NCI-H524 (cell line): ENCODE results near the gene VAV2.
"Not testable (repeated sequence)": the region's sequence is repeated elsewhere in the genome, so short reads cannot be mapped to it uniquely, and the experiment has no call there.

ENCODE experiments used
- DNase-seq, 2 experiments: peaks; one replicate each; lab custom pipeline; 2025; lab: John Stamatoyannopoulos, UW

Gene VAV2

GRCh38 chr9:133996531-133997520 is 4.7 kb upstream of the VAV2 start:
- no peak for DNase-seq

- peak; percentile 43 to 82 for DNase-seq
Observed at GRCh38 chr9:133995012-133995896, 3.1 kb upstream of the VAV2 start.

GRCh38 chr9:133994353-133995011 is 2.4 kb upstream of the VAV2 start:
- DNase-seq: peak; percentile 76 to 85

- peak in 1 of 2 experiments; percentile 83 for DNase-seq
Observed at GRCh38 chr9:133993635-133994253, 1.6 kb upstream of the VAV2 start.

GRCh38 chr9:133992780-133993634 is 883 bp upstream of the VAV2 start:
- peak; percentile 85 to 87 for DNase-seq

GRCh38 chr9:133991214-133991921 is 756 bp downstream of the VAV2 start:
- peak in 1 of 2 experiments; percentile 47 for DNase-seq

- peak; percentile 22 to 37 for DNase-seq
Observed at GRCh38 chr9:133990366-133991213, 1.5 kb downstream of the VAV2 start.

- DNase-seq: peak in 1 of 2 experiments; percentile 23
Observed at GRCh38 chr9:133989625-133990365, 2.3 kb downstream of the VAV2 start.

- not testable (repeated sequence) for DNase-seq
Observed at GRCh38 chr9:133988771-133989170, 3.4 kb downstream of the VAV2 start.

- no peak for DNase-seq
Observed at GRCh38 chr9:133987946-133988665, 4.0 kb downstream of the VAV2 start.

GRCh38 chr9:133987446-133987788 is 4.7 kb downstream of the VAV2 start:
- DNase-seq: no peak

GRCh38 chr9:133986774-133987445 is 5.2 kb downstream of the VAV2 start:
- DNase-seq: peak in 1 of 2 experiments; percentile 49

- no peak for DNase-seq
Observed at GRCh38 chr9:133986061-133986460, 6.1 kb downstream of the VAV2 start.

- peak in 1 of 2 experiments; percentile 48 for DNase-seq
Observed at GRCh38 chr9:133982971-133983720, 9.0 kb downstream of the VAV2 start.

GRCh38 chr9:133981958-133982681 is 10.0 kb downstream of the VAV2 start:
- no peak for DNase-seq

- DNase-seq: no peak
Observed at GRCh38 chr9:133981589-133981957, 10.6 kb downstream of the VAV2 start.
